RWPE2 (cell line): Measurements from ENCODE around the gene TF.

Experiments
- ATAC-seq: fragments of 200-7000 bp; cut with Tn5 transposase; 3 replicates; pipeline ENCODE4 v1.9.1; 2021; ENCODE audit warnings: low read depth
- DNase-seq: peaks from one replicate; pipeline ENCODE4 v3.0.0-alpha.2; 2020; ENCODE audit warnings: low spot score
- H3K27ac ChIP-seq: fragments of 450-650 bp; 2 replicates; pipeline ENCODE4 v1.5.1; 2017; ENCODE audit warnings: mild to moderate bottlenecking; ENCODE audit not compliant: poor library complexity, severe bottlenecking
- H3K27me3 ChIP-seq: fragments of 250-450 bp; sonication (Bioruptor Pico); 2 replicates; pipeline ENCODE4 v1.5.1; 2021; ENCODE audit warnings: mild to moderate bottlenecking, moderate library complexity; ENCODE audit not compliant: insufficient read depth, poor library complexity, severe bottlenecking
- H3K36me3 ChIP-seq: fragments of 250-450 bp; sonication (Bioruptor Pico); 2 replicates; pipeline ENCODE4 v1.5.1; 2020; ENCODE audit warnings: low read depth, mild to moderate bottlenecking, moderate library complexity
- H3K4me1 ChIP-seq: fragments of 250-450 bp; sonication (Bioruptor Pico); 2 replicates; pipeline ENCODE4 v1.5.1; 2021; ENCODE audit warnings: mild to moderate bottlenecking, moderate library complexity; ENCODE audit not compliant: insufficient read depth, poor library complexity, severe bottlenecking
- H3K4me3 ChIP-seq: fragments of 250-450 bp; sonication (Bioruptor Pico); 2 replicates; pipeline ENCODE4 v1.5.1; 2021; ENCODE audit warnings: mild to moderate bottlenecking, moderate library complexity; ENCODE audit not compliant: severe bottlenecking
- H3K9me3 ChIP-seq: fragments of 250-450 bp; sonication (Bioruptor Pico); 2 replicates; pipeline ENCODE4 v1.5.1; 2021; ENCODE audit warnings: mild to moderate bottlenecking, moderate library complexity; ENCODE audit not compliant: severe bottlenecking
- CTCF ChIP-seq: fragments of 450-650 bp; IDR thresholded peaks from one replicate; pipeline ENCODE4 v1.5.1; 2017; ENCODE audit warnings: mild to moderate bottlenecking, moderate library complexity; ENCODE audit not compliant: poor library complexity, severe bottlenecking

Gene TF

GRCh38 chr3:133832802-133833144 lies 86.6 kb downstream of the TF start:
- Histone ChIP-seq H3K4me1 (no peaks in the 10 kb centered on the region), H3K9me3 (no peaks in the 10 kb centered on the region), H3K27ac (no peak overlapping the region), H3K36me3 (no peaks in the 10 kb centered on the region), H3K27me3 (no peaks in the 10 kb centered on the region), H3K4me3 (no peak overlapping the region)
- DNase-seq: no peak
- ATAC-seq: no peak
- no peak for TF ChIP-seq CTCF

- H3K9me3 ChIP-seq: no peaks in the 10 kb centered on the region
- H3K27ac ChIP-seq: no peak overlapping the region
- no peak for TF ChIP-seq CTCF
- H3K27me3 ChIP-seq: no peaks in the 10 kb centered on the region
- DNase-seq (no peak), ATAC-seq (no peak)
- H3K36me3 ChIP-seq: no peaks in the 10 kb centered on the region
- no peaks in the 10 kb centered on the region for H3K4me1 ChIP-seq
- no peak overlapping the region for H3K4me3 ChIP-seq
Observed at GRCh38 chr3:133833267-133833666, 87.1 kb downstream of the TF start.

GRCh38 chr3:133833880-133834620 lies 87.9 kb downstream of the TF start:
- no peaks in the 10 kb centered on the region for H3K9me3 ChIP-seq
- ATAC-seq (no peak), DNase-seq (no peak)
- H3K27ac ChIP-seq: no peak overlapping the region
- H3K4me1 ChIP-seq: no peaks in the 10 kb centered on the region
- no peak for TF ChIP-seq CTCF
- H3K27me3 ChIP-seq: no peaks in the 10 kb centered on the region
- no peak overlapping the region for H3K4me3 ChIP-seq
- H3K36me3 ChIP-seq: no peaks in the 10 kb centered on the region

GRCh38 chr3:133834621-133835417 lies 88.6 kb downstream of the TF start:
- DNase-seq (no peak), ATAC-seq (no peak)
- no peak overlapping the region for H3K4me3 ChIP-seq
- H3K9me3 ChIP-seq: no peaks in the 10 kb centered on the region
- no peaks in the 10 kb centered on the region for H3K27me3 ChIP-seq
- H3K27ac ChIP-seq: no peak overlapping the region
- no peaks in the 10 kb centered on the region for H3K4me1 ChIP-seq
- H3K36me3 ChIP-seq: no peaks in the 10 kb centered on the region
- TF ChIP-seq CTCF: no peak

- DNase-seq (no peak), ATAC-seq (no peak)
- H3K27me3 ChIP-seq: no peaks in the 10 kb centered on the region
- H3K9me3 ChIP-seq: no peaks in the 10 kb centered on the region
- H3K36me3 ChIP-seq: no peaks in the 10 kb centered on the region
- no peak overlapping the region for H3K4me3 ChIP-seq
- no peak overlapping the region for H3K27ac ChIP-seq
- no peak for TF ChIP-seq CTCF
- no peaks in the 10 kb centered on the region for H3K4me1 ChIP-seq
Observed at GRCh38 chr3:133835418-133835743, 89.2 kb downstream of the TF start.
